Bronchial epithelial cell (primary cell): ENCODE results near the gene NHERF1. TPM values are rescaled to one million over a fixed set of nuclear protein-coding genes. Genes with fewer than 3 reads are reported as not detected.

Experiments used
- DNase-seq: peaks from one replicate; pipeline ENCODE4 v3.0.0-alpha.2; 2010; ENCODE audit warnings: low read depth
- FAIRE-seq: peaks from 2 replicates; lab custom pipeline; 2011; peaks lifted over from hg19 to GRCh38; lab: Jason Lieb, UNC
- H3K27me3 ChIP-seq: 2 replicates; pipeline ENCODE4 v1.5.1; 2011; ENCODE audit warnings: low read length; ENCODE audit not compliant: control insufficient read depth, insufficient read depth
- H3K36me3 ChIP-seq: 2 replicates; pipeline ENCODE4 v1.5.1; 2011; ENCODE audit warnings: low read length; ENCODE audit not compliant: control insufficient read depth, insufficient read depth
- H3K4me3 ChIP-seq: 2 replicates; pipeline ENCODE4 v1.5.1; 2011; ENCODE audit warnings: mild to moderate bottlenecking, low read depth, low read length, control low read depth
- total RNA-seq: library from RNA; depleted of rRNA; stranded (reverse); fragments of >200 nt; gene quantifications from 2 replicates; pipeline ENCODE4 v1.2.1, GENCODE V29; 2014
- TF ChIP-seq, protein P1 (sequence below): IDR thresholded peaks from 2 replicates; pipeline ENCODE4 v1.5.1; 2011; ENCODE audit warnings: mild to moderate bottlenecking, moderate library complexity, low read length, control low read depth, inconsistent platforms; ENCODE audit not compliant: insufficient read depth, severe bottlenecking

The NHERF1 gene
- total RNA-seq, 1 donor from 2014 or later: 35.3 TPM

DNA sequence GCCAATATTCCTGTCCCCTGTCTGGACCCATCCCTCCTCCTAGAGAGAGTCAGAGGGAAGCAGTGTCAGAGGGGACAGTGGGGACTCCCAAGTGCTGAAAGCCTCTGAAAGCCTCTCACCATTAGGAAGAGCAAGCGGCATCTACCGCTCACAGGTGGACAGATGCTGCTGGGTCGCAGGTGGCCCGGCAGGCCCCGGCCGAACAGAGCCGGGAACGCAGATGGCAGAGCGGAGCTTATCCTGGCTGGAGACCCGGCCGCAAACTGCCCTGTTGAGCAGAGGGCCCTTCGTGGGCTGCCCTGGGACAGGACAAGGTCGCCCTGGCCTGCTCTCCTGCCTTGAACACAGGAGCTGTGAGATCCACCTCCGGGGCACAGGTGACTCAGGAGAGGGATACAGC is 50.7 kb downstream of the NHERF1 start:
- no peak overlapping the region for H3K4me3 ChIP-seq
- DNase-seq: no peak
- no peaks in the 10 kb centered on the region for H3K27me3 ChIP-seq
- FAIRE-seq: peak; percentile 77
- H3K36me3 ChIP-seq: peaks cover 15% of the 10 kb centered on the region
- TF ChIP-seq, protein P1, sequence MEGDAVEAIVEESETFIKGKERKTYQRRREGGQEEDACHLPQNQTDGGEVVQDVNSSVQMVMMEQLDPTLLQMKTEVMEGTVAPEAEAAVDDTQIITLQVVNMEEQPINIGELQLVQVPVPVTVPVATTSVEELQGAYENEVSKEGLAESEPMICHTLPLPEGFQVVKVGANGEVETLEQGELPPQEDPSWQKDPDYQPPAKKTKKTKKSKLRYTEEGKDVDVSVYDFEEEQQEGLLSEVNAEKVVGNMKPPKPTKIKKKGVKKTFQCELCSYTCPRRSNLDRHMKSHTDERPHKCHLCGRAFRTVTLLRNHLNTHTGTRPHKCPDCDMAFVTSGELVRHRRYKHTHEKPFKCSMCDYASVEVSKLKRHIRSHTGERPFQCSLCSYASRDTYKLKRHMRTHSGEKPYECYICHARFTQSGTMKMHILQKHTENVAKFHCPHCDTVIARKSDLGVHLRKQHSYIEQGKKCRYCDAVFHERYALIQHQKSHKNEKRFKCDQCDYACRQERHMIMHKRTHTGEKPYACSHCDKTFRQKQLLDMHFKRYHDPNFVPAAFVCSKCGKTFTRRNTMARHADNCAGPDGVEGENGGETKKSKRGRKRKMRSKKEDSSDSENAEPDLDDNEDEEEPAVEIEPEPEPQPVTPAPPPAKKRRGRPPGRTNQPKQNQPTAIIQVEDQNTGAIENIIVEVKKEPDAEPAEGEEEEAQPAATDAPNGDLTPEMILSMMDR: no peak

DNA sequence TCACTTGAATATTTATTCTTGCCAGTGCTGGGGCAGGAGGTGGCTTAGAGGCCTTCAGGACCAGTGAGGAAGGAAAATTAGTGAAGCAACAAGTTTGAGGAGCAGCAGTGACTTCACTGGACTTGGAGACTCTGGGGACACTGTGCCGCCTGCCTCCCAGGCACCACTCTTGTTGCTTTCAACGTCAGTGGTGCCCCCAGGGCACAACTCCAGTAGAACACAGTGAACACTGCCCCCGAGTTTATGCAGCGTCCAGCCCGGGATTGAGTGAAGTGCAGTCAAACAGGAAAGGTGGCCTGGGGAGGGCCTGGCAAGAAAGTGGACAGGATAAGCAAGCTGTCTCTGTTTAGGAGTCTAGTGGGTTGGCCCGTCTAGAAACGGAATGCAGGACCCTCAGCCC is 52.1 kb downstream of the NHERF1 start:
- no peak for DNase-seq
- no peak overlapping the region for H3K4me3 ChIP-seq
- H3K36me3 ChIP-seq: peaks cover 12% of the 10 kb centered on the region
- no peak for FAIRE-seq
- H3K27me3 ChIP-seq: no peaks in the 10 kb centered on the region
- TF ChIP-seq, protein P1: no peak

DNA sequence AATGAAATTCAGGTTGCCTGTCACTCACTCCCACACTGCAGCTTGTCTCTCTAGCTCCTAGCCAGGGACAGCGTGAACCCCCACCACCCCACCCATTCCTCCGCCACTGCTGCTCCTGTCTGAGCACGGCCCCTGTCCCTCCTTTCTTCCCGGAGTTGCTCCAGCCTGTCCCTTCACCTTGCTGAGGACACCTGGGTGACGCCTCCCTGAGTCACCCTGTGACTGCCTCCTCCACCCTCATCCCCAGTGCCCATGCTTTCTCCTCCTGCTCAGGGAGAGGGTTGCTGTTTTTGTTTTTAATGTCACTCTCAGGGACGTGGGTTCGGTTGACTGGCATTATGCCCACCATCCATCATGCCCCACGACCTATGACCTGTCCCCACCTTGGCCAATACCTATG is 53.5 kb downstream of the NHERF1 start:
- Histone ChIP-seq H3K27me3 (no peaks in the 10 kb centered on the region), H3K4me3 (no peak overlapping the region), H3K36me3 (peaks cover 9% of the 10 kb centered on the region)
- TF ChIP-seq, protein P1: no peak
- no peak for FAIRE-seq
- DNase-seq: peak; percentile 18

DNA sequence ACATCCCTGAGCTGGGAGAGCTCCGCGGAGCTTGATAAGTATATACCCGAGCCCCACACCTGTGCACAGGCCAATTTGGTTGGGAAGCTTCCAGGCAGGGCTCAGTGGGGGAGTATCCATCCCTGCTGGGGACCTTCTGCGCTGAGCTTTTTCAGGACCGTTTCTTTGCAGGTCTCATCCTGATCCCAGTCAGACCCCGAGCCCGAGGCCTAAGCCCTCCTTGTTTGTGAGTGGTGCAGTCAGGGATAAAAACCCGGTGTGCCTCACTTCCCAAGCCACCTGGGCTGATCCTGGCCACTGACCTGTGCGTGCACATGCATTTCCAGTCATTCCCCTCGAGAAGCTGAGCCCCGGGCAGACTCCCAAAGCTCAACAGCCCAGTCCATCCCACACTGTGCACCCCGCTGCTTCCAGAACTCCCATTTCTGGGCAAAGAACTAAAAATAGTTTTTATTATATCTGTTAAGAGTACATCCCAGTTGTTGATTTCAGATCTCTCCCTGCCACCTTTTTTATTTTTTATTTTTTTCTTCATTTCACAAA is 55.0 kb downstream of the NHERF1 start:
- TF ChIP-seq, protein P1: no peak
- FAIRE-seq: no peak
- H3K36me3 ChIP-seq: peaks cover 7% of the 10 kb centered on the region

DNA sequence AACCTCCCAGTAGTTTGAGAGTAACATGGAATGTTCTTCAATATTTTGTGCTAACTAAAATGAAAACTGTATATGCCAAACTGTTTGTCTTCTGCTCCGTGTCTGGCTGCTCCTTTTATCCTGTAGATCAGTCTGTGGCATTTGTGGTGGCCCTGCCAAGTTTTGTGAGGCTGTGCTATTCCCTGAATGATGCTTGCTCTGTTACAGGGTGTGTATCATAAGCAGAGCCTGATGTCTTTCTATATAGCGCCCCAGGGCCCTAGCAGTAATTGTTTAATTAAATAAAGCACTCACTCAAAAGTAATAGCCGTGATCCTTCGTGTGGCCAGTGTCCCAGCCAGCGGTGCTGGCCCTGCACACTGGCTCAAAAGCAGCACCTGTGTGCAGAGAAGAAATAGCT is 55.5 kb downstream of the NHERF1 start:
- TF ChIP-seq, protein P1: no peak
- no peak for FAIRE-seq
- DNase-seq: no peak
- Histone ChIP-seq H3K36me3 (peaks cover 5% of the 10 kb centered on the region), H3K4me3 (no peak overlapping the region), H3K27me3 (no peaks in the 10 kb centered on the region)

More for the DNA sequence above, 55.0 kb downstream of the NHERF1 start:
- Histone ChIP-seq H3K4me3 (no peak overlapping the region), H3K27me3 (no peaks in the 10 kb centered on the region)
- no peak for DNase-seq

DNA sequence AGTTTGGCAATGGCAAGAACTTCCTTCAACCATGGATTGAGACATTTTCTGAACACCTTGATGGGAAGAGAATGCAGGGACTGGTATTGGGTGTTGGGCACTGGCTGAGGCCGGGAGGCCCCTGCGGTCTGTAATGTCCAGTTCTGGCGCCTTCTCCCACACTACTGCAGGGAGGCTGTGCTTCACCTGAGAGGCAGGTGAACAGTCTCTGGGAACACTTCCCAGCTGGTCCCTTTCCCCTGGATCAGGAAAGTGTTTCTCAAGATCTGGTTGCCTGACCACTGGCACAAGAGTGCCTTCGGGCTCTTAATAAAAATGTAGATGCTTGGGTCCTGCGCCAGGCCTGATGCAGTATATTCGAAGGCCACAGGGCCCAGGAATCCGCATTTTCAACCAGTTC is 56.3 kb downstream of the NHERF1 start:
- H3K36me3 ChIP-seq: peaks cover 5% of the 10 kb centered on the region
- TF ChIP-seq, protein P1: no peak
- H3K27me3 ChIP-seq: no peaks in the 10 kb centered on the region
- FAIRE-seq (no peak), DNase-seq (no peak)
- H3K4me3 ChIP-seq: no peak overlapping the region
